Body of pancreas (tissue), 4 donors: Measurements from ENCODE around the gene LTBP1.

ENCODE experiments used
- POLR2A ChIP-seq, 3 donors: fragments of 450-650 bp; IDR thresholded peaks; one replicate each; pipeline ENCODE4 v1.6.1; 2016; ENCODE audit warnings: antibody characterized with exemption in 3 of 3, mild to moderate bottlenecking in 2 of 3
- TF ChIP-seq, protein P1 (sequence below), 7 experiments: fragments of 450-650 bp in 4 of 7; fragments of 200-600 bp in 3 of 7; sonication (generic) in 3 of 7; IDR thresholded peaks; one replicate each; pipeline ENCODE4 v1.5.1; 2016 to 2019; ENCODE audit warnings: antibody characterized with exemption in 7 of 7

GRCh38 chr2:32940316-32940997 is 6.3 kb upstream of the LTBP1 start:
- TF ChIP-seq, protein P1, sequence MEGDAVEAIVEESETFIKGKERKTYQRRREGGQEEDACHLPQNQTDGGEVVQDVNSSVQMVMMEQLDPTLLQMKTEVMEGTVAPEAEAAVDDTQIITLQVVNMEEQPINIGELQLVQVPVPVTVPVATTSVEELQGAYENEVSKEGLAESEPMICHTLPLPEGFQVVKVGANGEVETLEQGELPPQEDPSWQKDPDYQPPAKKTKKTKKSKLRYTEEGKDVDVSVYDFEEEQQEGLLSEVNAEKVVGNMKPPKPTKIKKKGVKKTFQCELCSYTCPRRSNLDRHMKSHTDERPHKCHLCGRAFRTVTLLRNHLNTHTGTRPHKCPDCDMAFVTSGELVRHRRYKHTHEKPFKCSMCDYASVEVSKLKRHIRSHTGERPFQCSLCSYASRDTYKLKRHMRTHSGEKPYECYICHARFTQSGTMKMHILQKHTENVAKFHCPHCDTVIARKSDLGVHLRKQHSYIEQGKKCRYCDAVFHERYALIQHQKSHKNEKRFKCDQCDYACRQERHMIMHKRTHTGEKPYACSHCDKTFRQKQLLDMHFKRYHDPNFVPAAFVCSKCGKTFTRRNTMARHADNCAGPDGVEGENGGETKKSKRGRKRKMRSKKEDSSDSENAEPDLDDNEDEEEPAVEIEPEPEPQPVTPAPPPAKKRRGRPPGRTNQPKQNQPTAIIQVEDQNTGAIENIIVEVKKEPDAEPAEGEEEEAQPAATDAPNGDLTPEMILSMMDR (IDR thresholded peaks at IDR 0.05) = no peak
- no peak for TF ChIP-seq POLR2A (IDR thresholded peaks at IDR 0.05)
